Adrenal gland (tissue), 12 donors: Measurements from ENCODE around the gene CAMK4. TPM values are rescaled to one million over a fixed set of nuclear protein-coding genes. Genes with fewer than 3 reads are reported as not detected.

Experiments used
- DNase-seq, 7 donors: peaks; one replicate each; pipeline ENCODE4 v3.0.0-alpha.2; 2019 to 2020
- H3K27ac ChIP-seq, 5 donors: fragments of 200-600 bp; sonication (generic) in 4 of 5; 1 replicate in 3 of 5; 2 replicates in 2 of 5; pipeline versions ENCODE4 v1.5.1 to v1.8.0; 2016 to 2020; ENCODE audit warnings: mild to moderate bottlenecking in 1 of 5
- H3K27me3 ChIP-seq: fragments of 200-600 bp; 2 replicates; pipeline ENCODE4 v1.8.0; 2021
- H3K36me3 ChIP-seq, 2 donors: fragments of 200-600 bp; replicated peaks in 1 of 2; 1 replicate in 1 of 2; 2 replicates in 1 of 2; pipeline versions ENCODE4 v1.5.1 to v1.8.0; 2018 to 2022
- H3K4me1 ChIP-seq, 2 donors: fragments of 200-600 bp; replicated peaks in 1 of 2; 1 replicate in 1 of 2; 2 replicates in 1 of 2; pipeline versions ENCODE4 v1.5.1 to v1.8.0; 2018 to 2021
- H3K4me3 ChIP-seq, 4 donors: fragments of 200-600 bp; sonication (generic) in 3 of 4; one replicate each; pipeline ENCODE4 v1.5.1; 2016 to 2018
- H3K9me3 ChIP-seq, 3 donors: fragments of 200-600 bp; sonication (generic) in 1 of 3; replicated peaks in 1 of 3; 1 replicate in 2 of 3; 2 replicates in 1 of 3; pipeline versions ENCODE4 v1.5.1 to v1.8.0; 2016 to 2021
- CTCF ChIP-seq, 6 experiments: fragments of 450-650 bp in 4 of 6; fragments of 200-600 bp in 2 of 6; sonication (generic) in 1 of 6; IDR thresholded peaks; 1 replicate in 5 of 6; 2 replicates in 1 of 6; pipeline versions ENCODE4 v1.5.1 to v1.8.0; 2016 to 2021; ENCODE audit warnings: antibody characterized with exemption in 6 of 6, mild to moderate bottlenecking in 2 of 6, moderate library complexity in 1 of 6
- POLR2A ChIP-seq, 2 donors: fragments of 450-650 bp; IDR thresholded peaks; one replicate each; pipeline ENCODE4 v1.6.1; 2017; ENCODE audit warnings: antibody characterized with exemption in 2 of 2, mild to moderate bottlenecking in 2 of 2, moderate library complexity in 1 of 2
- WGBS, 4 donors: extraction: QIAGEN DNeasy Blood & Tissue Kit in 2 of 4; methylation state at CpG; one replicate each; pipeline versions ENCODE4 v1.1.5 to v1.1.7; 2013 to 2017; 5-methylcytosine and 5-hydroxymethylcytosine counted together
- intact Hi-C, 2 donors: fragments of 100-400 bp; cut with DNase I; formaldehyde crosslinking; loops; one replicate each; pipeline versions ENCODE4 v1.14.1 to v1.15.0; 2022 to 2023
- polyA plus RNA-seq, 3 donors: library from polyadenylated mRNA; stranded (reverse); fragments of 200-250 nt in 2 of 3; fragments of 350-450 nt in 1 of 3; fragmentation: Illumina TruSeq in 1 of 3; extraction: RNeasy Lipid Tissue Mini Kit (QIAGEN cat#74804) in 1 of 3; gene quantifications; one replicate each; pipeline ENCODE4 v1.2.3, GENCODE V29; 2013 to 2014
- total RNA-seq, 9 donors: library from RNA; depleted of rRNA in 4 of 9; stranded (reverse); fragments of >200 nt in 4 of 9; fragments of 120-200 nt in 1 of 9; fragmentation: NEBNext Ultra II Directional in 1 of 9; extraction: Animal tissue kit (Norgen Biotek cat#: 25700) in 1 of 9; gene quantifications; one replicate each; pipeline versions ENCODE4 v1.1.0 to v1.2.4, GENCODE V29; 2013 to 2023
- donor health status: healthy with polysubstance abuse.
- donor health status: Bipolar disorder and iron deficiency.
- donor health status: DM: yes; HTN: yes; CAD: no.
- donor health status: DM: no; HTN: no; CAD: no.
- donor health status: DM: no; HTN: no; CAD: no.
- donor health status: DM: yes; HTN: yes; CAD: no.

CAMK4 gene
- total and polyA plus RNA-seq, 12 donors, result 0.06 to 9.2 (median 2.0) TPM

GRCh38 chr5:111229221-111229835, 5.1 kb downstream of the CAMK4 start:
- WGBS, 4 donors, result 75 to 88% (median 83%) methylated on average over 5 of the region's 5 CpGs
- peaks cover 3 to 4% of the 10 kb centered on the region in 2 donors for H3K4me1 ChIP-seq
- no peak overlapping the region for H3K27ac ChIP-seq
- H3K4me3 ChIP-seq, result no peak overlapping the region
- no peak for DNase-seq
- H3K36me3 ChIP-seq, result no peaks in the 10 kb centered on the region
- H3K27me3 ChIP-seq, result peaks cover 21% of the 10 kb centered on the region
- no peaks in the 10 kb centered on the region for H3K9me3 ChIP-seq
- intact Hi-C loops, result no loop called here
- no peak for TF ChIP-seq CTCF (IDR thresholded peaks at IDR 0.05)
- no peak for TF ChIP-seq POLR2A (IDR thresholded peaks at IDR 0.05)

GRCh38 chr5:111229871-111230810, 6.0 kb downstream of the CAMK4 start:
- Histone ChIP-seq H3K4me1 (no peaks in the 10 kb centered on the region), H3K36me3 (no peaks in the 10 kb centered on the region), H3K27me3 (peaks cover 13% of the 10 kb centered on the region), H3K4me3 (no peak overlapping the region), H3K9me3 (no peaks in the 10 kb centered on the region), H3K27ac (no peak overlapping the region)
- WGBS, 4 donors, result 73 to 83% (median 78%) methylated on average over 4 of the region's 4 CpGs
- no peak for TF ChIP-seq CTCF (IDR thresholded peaks at IDR 0.05)
- TF ChIP-seq POLR2A (IDR thresholded peaks at IDR 0.05), result no peak
- DNase-seq, result no peak
- intact Hi-C loops, result no loop called here

- WGBS, 4 donors, result 82 to 90% (median 86%) methylated on average over 1 of the region's 1 CpG
- DNase-seq, result no peak
- TF ChIP-seq POLR2A (IDR thresholded peaks at IDR 0.05), result no peak
- TF ChIP-seq CTCF (IDR thresholded peaks at IDR 0.05), result no peak
- H3K36me3 ChIP-seq, result no peaks in the 10 kb centered on the region
- no peaks in the 10 kb centered on the region for H3K4me1 ChIP-seq
- intact Hi-C loops, result no loop called here
- no peak overlapping the region for H3K27ac ChIP-seq
- no peaks in the 10 kb centered on the region for H3K9me3 ChIP-seq
- H3K27me3 ChIP-seq, result peaks cover 9% of the 10 kb centered on the region
- H3K4me3 ChIP-seq, result no peak overlapping the region
These were observed 6.9 kb downstream of the CAMK4 start for GRCh38 chr5:111231119-111231518.

GRCh38 chr5:111232311-111233051, 8.3 kb downstream of the CAMK4 start:
- DNase-seq, result no peak
- Histone ChIP-seq H3K4me1 (no peaks in the 10 kb centered on the region), H3K4me3 (no peak overlapping the region), H3K27ac (no peak overlapping the region), H3K9me3 (no peaks in the 10 kb centered on the region), H3K36me3 (no peaks in the 10 kb centered on the region), H3K27me3 (peaks cover under 1% of the 10 kb centered on the region)
- no peak for TF ChIP-seq POLR2A (IDR thresholded peaks at IDR 0.05)
- intact Hi-C loops, result no loop called here
- whole genome bisulfite sequencing, 4 donors, result 42 to 60% (median 52%) methylated on average over 1 of the region's 1 CpG
